ENCODE measurements around the gene UBE2D3. TPM values are rescaled to one million over a fixed set of nuclear protein-coding genes. Genes with fewer than 3 reads are reported as not detected.

The UBE2D3 gene
- total RNA-seq, 1 donor from 2014 or later = 227 TPM

DNA sequence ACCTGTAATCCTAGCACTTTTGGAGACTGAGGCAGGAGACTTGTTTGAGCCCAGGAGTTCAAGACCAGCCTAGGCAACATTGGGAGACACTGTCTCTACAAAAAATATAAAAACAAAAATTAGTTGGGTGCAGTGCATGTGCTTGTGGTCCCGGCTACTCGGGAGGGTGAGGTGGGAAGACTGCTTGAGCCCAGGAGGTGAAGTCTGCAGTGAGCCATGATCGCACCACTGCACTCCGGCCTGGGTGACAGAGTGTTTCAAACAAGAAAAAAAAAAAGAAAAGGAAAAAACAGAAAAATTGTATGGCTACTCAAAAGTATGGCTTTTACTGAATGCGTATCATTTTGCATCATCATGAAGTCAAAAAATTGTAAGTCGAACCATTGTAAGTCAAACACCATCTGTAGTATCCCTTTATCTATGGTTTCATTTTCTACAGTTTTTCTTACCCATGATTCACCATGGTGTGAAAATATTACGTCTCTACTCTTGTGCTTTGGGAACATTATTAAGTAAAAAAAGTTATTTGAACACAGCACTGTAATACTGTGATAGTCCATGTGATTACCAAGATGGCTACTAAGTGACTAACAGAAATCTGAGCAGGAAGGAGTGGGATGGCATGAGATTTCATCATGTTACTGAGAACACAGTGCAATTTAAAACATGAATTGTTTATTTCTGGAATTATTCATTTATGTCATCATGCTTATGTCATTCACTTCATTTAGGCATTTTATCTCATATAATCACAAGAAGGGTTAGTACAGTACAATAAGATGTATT is 40.1 kb downstream of the UBE2D3 start:
- H3K36me3 Mint-ChIP-seq (ENCODE audit: low read depth) = peaks cover 5% of the 10 kb centered on the region
- no peak overlapping the region for H3K4me3 Mint-ChIP-seq (ENCODE audit: unreplicated experiment)
- peaks cover 8% of the 10 kb centered on the region for H3K9me3 Mint-ChIP-seq (ENCODE audit: low read depth)
- H3K4me1 Mint-ChIP-seq (ENCODE audit: low read depth) = peaks cover 16% of the 10 kb centered on the region
- no peak for DNase-seq (ENCODE audit: low spot score)
- peak overlapping the region; percentile 55 for H3K27ac Mint-ChIP-seq (ENCODE audit: unreplicated experiment)
- TF ChIP-seq CTCF (IDR thresholded peaks at IDR 0.05) = no peak
- H3K27me3 Mint-ChIP-seq (ENCODE audit: low read depth) = no peaks in the 10 kb centered on the region

DNA sequence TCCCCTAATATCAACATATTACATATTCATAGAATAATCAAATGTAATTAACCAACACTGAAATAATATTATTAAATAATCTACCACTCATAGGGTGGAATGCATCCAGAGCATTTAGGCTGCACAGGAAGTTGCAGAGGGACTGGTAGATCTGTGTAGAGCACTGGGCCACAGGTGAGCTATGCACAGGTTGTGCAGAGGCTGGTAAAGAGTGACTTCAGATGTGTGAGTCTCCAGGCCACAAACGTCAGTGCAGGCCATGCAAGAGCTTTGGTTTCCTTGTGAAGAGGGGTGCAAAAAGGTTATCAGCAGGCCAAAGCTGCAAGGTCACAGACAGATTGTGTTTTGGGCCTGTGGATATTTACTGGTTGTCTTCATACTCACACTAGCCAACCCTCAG is 41.1 kb downstream of the UBE2D3 start:
- Mint-ChIP-seq H3K27me3 (ENCODE audit: low read depth) (no peaks in the 10 kb centered on the region), H3K9me3 (ENCODE audit: low read depth) (peaks cover 8% of the 10 kb centered on the region), H3K27ac (ENCODE audit: unreplicated experiment) (no peak overlapping the region), H3K4me3 (ENCODE audit: unreplicated experiment) (no peak overlapping the region), H3K4me1 (ENCODE audit: low read depth) (peaks cover 16% of the 10 kb centered on the region), H3K36me3 (ENCODE audit: low read depth) (no peaks in the 10 kb centered on the region)
- DNase-seq (ENCODE audit: low spot score) = no peak
- TF ChIP-seq CTCF (IDR thresholded peaks at IDR 0.05) = no peak

DNA sequence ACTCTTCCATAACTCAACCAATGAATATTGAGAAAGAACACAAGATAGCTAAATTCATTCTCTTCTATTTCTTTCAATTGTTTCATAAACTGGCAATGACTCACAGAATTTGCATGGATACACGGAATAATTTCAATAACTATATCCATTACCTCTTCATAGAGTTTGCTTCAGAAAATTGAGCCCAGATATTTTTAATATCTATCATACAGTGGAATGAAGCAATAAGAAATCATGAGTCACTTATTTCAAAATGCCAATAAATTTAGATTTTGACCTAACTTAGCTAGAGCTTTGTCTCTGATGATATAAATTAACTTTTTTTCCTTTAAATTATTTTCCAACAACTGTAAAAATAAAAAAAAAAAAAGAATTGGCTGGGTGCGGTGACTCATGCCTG is 44.3 kb downstream of the UBE2D3 start:
- no peak for TF ChIP-seq CTCF (IDR thresholded peaks at IDR 0.05)
- no peaks in the 10 kb centered on the region for H3K27me3 Mint-ChIP-seq (ENCODE audit: low read depth)
- H3K9me3 Mint-ChIP-seq (ENCODE audit: low read depth) = peaks cover 4% of the 10 kb centered on the region
- H3K27ac Mint-ChIP-seq (ENCODE audit: unreplicated experiment) = no peak overlapping the region
- H3K36me3 Mint-ChIP-seq (ENCODE audit: low read depth) = no peaks in the 10 kb centered on the region
- H3K4me1 Mint-ChIP-seq (ENCODE audit: low read depth) = peaks cover 3% of the 10 kb centered on the region
- DNase-seq (ENCODE audit: low spot score) = no peak
- no peak overlapping the region for H3K4me3 Mint-ChIP-seq (ENCODE audit: unreplicated experiment)

DNA sequence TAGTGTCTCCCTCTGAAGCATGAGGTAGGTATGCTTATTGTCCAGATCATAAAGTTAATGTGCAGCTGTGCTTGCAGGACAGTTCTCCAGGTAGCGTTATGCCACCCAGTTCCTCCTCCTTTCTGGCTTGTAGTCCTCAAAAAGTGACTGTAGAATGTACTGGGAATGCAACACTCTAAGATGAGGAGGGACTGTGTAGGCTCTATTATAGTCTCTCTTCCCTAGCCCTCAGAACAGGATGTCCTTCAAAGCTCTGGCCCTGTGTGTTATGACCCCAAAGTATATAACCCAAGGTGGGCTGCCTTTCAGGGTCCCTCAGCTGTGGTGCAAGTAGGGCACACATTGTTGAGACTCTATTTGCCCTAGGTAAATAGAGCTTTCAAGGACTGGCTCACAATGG is 45.8 kb downstream of the UBE2D3 start:
- Mint-ChIP-seq H3K27ac (ENCODE audit: unreplicated experiment) (no peak overlapping the region), H3K27me3 (ENCODE audit: low read depth) (no peaks in the 10 kb centered on the region), H3K9me3 (ENCODE audit: low read depth) (peaks cover 4% of the 10 kb centered on the region), H3K36me3 (ENCODE audit: low read depth) (no peaks in the 10 kb centered on the region), H3K4me1 (ENCODE audit: low read depth) (no peaks in the 10 kb centered on the region), H3K4me3 (ENCODE audit: unreplicated experiment) (no peak overlapping the region)
- TF ChIP-seq CTCF (IDR thresholded peaks at IDR 0.05) = no peak
- no peak for DNase-seq (ENCODE audit: low spot score)

- H3K4me3 Mint-ChIP-seq (ENCODE audit: unreplicated experiment) = no peak overlapping the region
- peaks cover 4% of the 10 kb centered on the region for H3K9me3 Mint-ChIP-seq (ENCODE audit: low read depth)
- H3K27ac Mint-ChIP-seq (ENCODE audit: unreplicated experiment) = no peak overlapping the region
- no peaks in the 10 kb centered on the region for H3K27me3 Mint-ChIP-seq (ENCODE audit: low read depth)
- H3K4me1 Mint-ChIP-seq (ENCODE audit: low read depth) = no peaks in the 10 kb centered on the region
- no peak for TF ChIP-seq CTCF (IDR thresholded peaks at IDR 0.05)
- DNase-seq (ENCODE audit: low spot score) = no peak
- no peaks in the 10 kb centered on the region for H3K36me3 Mint-ChIP-seq (ENCODE audit: low read depth)
These were observed 46.7 kb downstream of the UBE2D3 start for GRCh38 chr4:102780476-102781144.

Measured in chondrocyte (in vitro differentiated cells).